ENCODE results near the gene ZC3H4.

ZC3H4 gene

DNA sequence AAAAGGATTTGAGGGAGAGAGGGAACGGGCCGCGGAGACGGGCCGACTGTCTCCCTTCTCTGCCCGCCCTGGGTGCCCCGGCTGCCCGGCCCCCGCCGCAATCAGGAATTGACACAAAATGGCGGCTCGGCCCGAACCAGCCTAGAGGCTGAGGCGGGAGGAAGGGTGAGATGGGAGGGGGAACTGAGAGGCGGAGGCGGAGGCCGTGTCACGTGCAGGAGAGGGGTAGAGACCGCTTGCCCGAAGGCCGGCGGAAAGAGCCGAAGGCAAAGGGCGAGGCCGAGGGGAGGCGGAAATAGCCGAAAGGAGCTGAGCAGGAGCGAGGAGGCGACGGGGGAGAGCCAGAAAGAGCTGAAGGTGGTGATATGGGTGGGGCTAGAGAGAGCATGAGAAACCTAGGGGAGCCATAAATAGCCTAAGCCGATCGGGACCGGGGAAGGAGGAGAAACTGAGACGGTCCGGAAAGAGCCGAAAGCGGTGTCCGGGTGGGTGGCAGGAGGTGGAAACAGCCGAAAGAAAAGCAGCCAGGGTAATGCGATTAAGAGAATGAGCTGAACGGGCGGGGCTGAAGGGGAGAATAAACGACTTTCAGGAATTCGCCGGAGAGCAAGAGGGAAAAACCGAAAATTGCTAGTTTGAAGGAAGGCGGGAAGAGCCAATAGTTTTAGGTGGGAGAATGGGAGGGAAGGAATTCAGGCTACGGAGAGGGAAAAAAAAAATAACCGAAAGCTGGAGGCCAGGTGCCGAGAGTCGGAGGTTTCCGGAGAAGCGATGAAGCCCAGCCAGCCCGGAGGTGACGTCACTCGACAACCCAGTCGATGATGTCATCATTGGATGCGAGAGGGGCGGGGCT is at the start of gene ZC3H4:
Gene ZC3H4, minus strand, starts transcription at position 780 of the 853 bp plus-strand sequence. CDS start 1,192 bp downstream, outside the sequence.
- DNase-seq (ENCODE audit: insufficient read length, low spot score), result no peak
- TF ChIP-seq, protein P1, sequence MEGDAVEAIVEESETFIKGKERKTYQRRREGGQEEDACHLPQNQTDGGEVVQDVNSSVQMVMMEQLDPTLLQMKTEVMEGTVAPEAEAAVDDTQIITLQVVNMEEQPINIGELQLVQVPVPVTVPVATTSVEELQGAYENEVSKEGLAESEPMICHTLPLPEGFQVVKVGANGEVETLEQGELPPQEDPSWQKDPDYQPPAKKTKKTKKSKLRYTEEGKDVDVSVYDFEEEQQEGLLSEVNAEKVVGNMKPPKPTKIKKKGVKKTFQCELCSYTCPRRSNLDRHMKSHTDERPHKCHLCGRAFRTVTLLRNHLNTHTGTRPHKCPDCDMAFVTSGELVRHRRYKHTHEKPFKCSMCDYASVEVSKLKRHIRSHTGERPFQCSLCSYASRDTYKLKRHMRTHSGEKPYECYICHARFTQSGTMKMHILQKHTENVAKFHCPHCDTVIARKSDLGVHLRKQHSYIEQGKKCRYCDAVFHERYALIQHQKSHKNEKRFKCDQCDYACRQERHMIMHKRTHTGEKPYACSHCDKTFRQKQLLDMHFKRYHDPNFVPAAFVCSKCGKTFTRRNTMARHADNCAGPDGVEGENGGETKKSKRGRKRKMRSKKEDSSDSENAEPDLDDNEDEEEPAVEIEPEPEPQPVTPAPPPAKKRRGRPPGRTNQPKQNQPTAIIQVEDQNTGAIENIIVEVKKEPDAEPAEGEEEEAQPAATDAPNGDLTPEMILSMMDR (IDR thresholded peaks at IDR 0.05; ENCODE audit: insufficient read depth, missing control alignments), result no peak
- peak; percentile 21 for FAIRE-seq

DNA sequence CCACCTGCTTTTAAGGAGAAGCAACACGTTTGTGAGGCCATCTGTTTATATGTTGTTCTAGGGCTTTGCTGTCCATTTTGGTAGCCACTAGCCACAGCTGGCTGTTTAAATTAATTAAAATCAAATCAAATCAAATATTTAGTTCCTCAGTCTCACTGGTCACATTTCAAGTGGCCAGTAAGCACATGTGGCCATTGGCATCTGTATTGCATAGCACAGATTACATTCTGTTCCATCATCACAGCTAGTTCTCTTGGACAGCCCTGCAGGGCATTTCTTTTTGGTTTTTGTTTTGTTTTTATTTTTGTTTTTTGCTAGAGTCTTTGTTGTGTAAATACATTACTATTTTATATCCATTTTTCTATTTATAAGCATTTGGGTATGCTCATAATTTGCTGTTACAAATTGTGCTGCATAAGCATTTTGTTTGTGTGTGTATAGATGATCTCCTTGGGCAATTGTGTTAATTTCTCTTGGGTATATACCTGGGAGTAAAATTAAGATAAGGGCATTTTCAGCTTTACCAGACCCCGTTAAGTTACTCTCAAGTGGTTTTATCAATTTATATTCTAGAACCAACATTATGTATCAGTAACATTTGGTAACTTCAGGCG is 48.4 kb upstream of the ZC3H4 start:
- TF ChIP-seq, protein P1 (IDR thresholded peaks at IDR 0.05; ENCODE audit: insufficient read depth, missing control alignments), result no peak
- DNase-seq (ENCODE audit: insufficient read length, low spot score) (no peak), FAIRE-seq (no peak)

DNA sequence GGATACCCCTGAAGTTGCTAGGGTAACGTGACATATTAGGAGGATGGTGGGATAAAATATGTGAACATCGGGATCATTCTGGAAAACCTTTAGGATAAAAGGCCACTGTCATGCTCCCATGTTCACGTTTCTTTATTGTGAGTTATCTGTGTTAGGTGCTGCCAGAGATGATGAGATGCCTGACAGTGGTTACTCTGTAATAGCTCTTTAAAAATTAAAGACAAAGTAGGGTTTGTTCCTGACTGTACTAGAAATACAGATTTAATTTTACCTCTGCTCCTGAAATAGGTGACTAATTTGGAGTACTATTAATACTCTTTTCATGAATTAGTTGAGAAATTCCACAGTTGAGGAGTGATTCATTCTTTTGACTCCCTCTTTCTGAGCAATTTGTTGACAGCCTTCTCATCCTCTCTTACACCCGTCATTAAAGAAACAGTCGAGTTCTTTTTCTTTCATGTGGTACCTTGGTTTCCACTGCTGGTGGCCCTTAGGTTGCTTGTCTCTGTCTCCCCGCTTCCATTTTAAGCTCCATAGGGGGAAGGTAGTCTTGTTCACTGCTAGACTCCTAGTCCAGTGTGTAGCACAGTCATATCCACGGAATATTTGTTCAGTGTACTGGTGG is 45.4 kb upstream of the ZC3H4 start:
- TF ChIP-seq, protein P1 (IDR thresholded peaks at IDR 0.05; ENCODE audit: insufficient read depth, missing control alignments), result no peak
- FAIRE-seq (no peak), DNase-seq (ENCODE audit: insufficient read length, low spot score) (no peak)

DNA sequence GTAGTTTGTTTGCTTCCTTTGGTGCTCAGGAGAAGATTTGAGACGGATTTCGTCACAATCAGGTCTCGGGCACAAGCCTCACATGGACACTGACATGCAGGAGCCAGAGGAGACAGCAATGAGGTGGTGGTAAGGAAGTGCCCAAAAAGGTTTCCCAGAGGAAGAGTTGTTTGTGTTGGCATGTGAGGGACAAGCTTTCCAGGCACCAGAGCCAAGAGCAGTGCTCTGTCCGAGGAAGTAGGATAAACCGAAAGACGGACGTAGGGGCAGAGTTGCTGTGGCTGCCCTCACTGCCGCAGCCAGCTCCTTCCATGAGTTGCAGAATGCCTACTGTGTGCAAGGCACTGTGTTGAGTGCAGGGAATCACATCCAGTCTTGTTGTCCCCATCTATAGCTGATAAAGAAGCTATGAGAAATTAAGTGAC is 44.8 kb upstream of the ZC3H4 start:
- TF ChIP-seq, protein P1 (IDR thresholded peaks at IDR 0.05; ENCODE audit: insufficient read depth, missing control alignments), result no peak
- DNase-seq (ENCODE audit: insufficient read length, low spot score) (no peak), FAIRE-seq (no peak)

DNA sequence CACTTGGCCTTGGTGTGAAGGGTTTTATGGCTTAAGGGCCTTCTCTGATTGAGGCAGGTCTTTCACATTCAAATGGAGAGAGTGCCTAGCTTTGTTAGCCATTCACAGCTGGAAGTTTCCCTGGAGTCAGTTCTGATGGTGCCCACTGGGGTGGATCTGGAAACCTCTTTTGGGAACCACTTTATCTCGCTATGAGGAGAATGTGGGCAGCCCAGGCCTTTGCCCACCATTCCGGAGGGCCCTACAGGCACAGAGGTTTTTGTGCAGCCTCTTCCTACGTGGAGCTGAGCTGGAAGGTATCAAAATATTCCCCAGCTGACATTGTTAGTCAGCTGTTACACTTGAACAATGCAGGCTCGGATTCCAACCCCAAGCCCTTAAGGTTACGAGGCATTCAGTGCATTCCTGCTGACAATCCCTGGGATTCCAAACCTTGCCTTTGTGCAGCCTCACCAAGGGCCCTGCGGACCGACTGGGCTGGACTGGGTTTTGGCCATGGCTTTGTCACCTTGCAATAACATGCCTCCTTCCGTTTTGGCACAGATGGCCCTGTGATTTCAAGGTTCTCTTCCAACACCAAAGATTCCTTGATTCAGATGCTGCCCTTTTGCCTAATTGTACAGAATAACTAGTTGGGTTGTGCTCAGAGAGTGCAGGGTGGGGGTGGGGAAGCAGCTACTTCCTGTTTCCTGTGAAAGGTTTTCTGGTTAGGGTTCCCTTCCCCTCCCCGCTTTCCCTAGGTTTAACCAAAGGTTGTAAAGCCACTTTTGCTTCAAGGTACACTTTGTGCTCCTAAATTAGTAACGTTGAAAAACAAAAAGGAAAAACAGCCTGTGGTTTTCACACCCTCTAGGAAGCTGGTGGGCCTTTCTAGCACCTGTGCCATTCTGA is 44.1 kb upstream of the ZC3H4 start:
- DNase-seq (ENCODE audit: insufficient read length, low spot score) (no peak), FAIRE-seq (no peak)
- TF ChIP-seq, protein P1 (IDR thresholded peaks at IDR 0.05; ENCODE audit: insufficient read depth, missing control alignments), result no peak

DNA sequence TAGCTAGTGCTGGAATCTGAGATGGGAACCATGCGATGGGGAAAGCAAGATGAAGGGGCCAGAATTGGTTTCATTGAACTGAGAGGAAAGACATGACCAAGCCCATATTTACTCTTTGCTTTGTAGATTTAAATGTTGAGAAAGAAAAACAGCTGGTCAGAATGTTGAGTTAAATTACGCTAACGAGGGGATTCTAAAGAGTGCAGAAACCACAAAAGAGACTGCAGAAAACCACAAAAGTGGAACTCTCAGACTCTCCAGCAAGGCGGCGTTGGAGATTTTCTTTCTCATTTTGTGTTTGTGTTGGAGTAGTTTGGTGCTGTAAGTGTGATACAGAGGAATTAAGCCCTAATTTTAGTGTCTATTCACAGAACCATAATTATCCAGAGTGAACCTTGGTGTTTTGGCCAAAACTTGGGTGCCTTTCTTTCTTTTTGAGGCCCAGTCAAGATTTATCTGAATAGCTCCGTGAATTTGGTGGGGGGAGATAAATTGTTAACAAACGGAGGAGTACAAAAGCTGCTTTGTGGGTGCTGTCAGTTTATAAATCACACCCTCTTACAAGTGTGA is 43.4 kb upstream of the ZC3H4 start:
- FAIRE-seq, result no peak
- DNase-seq (ENCODE audit: insufficient read length, low spot score), result no peak
- TF ChIP-seq, protein P1 (IDR thresholded peaks at IDR 0.05; ENCODE audit: insufficient read depth, missing control alignments), result no peak
